ENCODE data around the gene SLC9A3.

Gene SLC9A3

DNA sequence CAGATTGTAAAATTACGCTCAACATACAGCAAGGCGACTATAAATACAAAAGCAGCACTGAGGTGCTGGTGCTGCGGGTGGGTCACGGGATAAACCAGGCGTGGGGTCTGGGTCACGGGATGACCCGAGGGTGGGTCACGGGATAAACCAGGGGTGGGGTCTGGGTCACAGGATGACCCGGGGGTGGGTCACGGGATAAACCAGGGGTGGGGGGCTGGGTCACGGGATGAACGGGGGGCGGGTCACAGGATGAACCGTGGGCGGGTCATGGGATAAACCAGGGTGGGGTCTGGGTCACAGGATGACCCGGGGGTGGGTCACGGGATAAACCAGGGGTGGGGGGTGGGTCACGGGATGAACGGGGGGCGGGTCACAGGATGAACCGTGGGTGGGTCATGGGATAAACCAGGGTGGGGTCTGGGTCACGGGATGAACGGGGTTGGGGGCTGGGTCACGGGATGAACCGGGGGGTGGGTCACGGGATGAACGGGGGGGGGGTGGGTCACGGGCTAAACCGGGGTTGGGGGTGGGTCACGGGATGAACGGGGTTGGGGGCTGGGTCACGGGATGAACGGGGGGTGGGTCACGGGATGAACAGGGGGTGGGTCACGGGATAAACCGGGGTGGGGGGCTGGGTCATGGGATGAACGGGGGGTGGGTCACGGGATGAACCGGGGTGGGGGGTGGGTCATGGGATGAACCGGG is 30.2 kb upstream of the SLC9A3 start:
- DNase-seq (ENCODE audit: low read depth in 2 of 2): no peak

DNA sequence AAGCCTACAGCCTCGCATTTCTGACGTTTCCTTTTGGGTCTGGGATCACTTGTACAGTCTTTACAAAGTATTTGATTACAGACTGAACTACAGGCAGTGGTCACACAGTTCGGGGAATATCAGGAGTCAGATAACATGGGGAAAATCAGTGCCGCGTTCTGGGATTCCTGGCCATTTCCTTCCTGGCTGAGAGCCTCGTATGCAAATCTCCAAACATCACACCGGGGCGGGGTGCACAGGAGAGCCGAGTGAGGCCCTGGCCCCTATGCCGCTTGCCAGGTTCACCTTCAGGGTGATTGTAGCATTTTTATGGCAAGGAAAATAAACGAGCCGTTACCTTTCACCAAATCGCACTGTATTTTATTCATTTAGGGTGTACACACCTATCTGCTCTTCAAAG is 29.6 kb upstream of the SLC9A3 start:
- no peak for DNase-seq (ENCODE audit: low read depth in 2 of 2)

DNA sequence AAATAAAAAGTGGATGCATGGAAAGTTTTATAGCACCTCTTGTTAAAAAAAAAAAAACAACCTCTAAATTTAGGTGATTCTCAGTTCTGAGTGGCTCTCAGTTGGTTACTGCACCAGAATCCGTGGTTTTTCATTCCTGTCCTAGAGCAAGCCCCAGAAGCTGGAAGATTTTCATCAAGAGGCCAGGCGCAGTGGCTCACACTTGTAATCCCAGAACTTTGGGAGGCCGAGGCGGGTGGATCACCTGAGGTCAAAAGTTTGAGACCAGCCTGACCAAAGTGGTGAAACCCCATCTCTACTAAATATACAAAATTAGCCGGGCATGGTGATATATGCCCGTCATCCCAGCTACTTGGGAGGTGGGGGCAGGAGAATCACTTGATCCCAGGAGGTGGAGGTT is 27.2 kb upstream of the SLC9A3 start:
- no peak for DNase-seq (ENCODE audit: low read depth in 2 of 2)

DNA sequence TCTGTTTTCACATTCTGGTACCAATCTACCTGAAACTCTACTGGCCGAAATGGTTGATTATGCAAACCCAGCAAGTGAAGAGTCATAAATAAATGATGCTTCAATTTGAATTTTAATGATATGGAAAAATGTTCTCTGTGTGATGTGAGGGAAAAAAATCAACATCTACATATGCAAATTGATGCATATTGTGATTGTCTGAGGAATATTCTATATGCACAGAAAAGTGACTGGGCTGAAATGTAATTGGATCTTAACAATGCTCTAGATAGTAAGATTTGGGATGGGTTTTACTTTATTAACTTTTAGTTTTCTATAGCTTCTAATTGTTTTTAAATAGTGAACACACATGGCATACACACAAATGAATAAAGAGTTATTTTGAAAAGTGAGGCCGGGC is 25.0 kb upstream of the SLC9A3 start:
- no peak for DNase-seq (ENCODE audit: low read depth in 2 of 2)

DNA sequence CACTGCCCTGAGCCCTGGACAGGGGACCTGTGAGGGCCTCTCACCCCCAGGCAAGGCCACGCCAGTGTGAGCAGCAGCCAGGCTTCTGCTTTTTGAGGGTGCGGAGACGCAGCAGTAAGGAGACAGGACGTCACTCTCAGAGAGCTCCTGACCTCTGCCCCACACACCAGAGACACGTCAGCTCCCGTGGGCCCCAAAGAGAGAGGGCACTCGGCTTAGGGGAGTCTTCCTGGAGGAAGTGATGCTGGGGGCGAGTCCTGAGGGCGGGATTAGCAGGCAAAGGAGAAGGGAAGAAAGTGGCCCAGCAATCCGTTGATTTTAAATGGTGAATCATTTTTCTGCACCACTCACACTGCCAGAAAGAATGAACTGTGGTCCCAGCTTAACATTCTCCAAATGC is 24.0 kb upstream of the SLC9A3 start:
- no peak for DNase-seq (ENCODE audit: low read depth in 2 of 2)

DNA sequence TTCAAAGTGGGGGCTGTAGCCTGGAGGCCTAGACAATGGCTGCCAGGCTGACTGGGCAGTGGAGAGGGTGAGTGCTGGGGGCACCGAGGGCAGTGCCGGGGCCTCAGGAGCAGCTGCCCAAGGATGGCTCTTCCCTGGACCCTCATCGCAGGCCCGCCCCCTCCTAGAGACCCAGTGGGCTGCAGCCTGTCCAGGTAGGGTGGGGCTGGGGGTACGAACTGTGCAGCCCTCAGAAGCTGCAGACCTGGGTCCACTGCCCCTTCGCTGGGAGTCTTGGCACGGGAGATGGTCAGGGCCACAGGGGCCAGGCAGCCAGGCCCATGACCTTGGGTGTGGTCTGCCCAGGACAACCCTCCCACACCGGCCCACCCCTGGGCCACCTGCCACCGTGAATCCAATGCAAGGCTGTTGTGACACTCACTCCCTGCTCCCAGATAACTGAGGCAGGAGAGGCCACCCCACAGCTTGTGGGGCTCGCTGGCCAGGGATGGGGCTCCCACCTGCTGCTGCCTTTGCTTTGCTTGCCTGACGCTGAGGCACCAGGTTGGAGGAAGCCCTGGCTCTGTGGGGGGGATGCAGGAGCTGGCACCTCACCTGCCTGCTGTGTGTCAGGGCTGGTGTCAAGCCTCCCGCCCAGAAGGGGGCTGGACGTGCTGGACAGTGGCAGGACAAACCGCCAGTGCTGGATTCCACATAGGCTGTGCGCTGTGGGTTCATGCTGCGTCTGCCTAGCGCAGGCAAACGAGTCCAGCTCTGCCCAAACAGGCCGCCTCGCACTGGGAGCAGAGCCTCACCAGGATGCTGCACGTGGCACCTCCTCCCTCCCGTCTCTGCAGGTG is 23.1 kb upstream of the SLC9A3 start:
- no peak for DNase-seq (ENCODE audit: low read depth in 2 of 2)

DNA sequence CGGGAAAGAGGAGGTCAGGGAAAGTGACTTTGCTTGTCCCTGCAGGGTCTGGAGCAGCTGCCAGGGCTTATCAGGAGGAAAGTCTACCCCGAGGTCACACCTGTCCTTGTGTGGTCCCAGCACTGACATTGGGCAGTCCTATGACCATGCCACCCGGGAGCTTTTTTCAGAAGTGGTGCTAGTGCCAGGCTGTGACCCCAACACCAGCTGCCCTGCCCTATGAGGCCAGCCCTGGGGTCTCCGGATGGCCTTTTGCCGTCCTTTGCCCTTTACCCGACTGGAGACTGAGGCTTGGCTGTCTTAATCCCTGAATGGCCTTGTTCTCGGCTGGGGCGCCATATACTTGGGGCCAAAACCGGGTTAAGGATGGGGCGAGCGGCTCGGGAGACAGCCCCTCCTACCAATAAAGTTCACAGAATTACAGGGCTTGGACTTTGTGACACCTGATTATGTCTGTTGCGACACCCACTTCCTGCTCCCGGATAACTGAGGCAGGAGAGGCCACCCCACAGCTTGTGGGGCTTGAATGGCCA is 22.2 kb upstream of the SLC9A3 start:
- DNase-seq (ENCODE audit: low read depth in 2 of 2): no peak

DNA sequence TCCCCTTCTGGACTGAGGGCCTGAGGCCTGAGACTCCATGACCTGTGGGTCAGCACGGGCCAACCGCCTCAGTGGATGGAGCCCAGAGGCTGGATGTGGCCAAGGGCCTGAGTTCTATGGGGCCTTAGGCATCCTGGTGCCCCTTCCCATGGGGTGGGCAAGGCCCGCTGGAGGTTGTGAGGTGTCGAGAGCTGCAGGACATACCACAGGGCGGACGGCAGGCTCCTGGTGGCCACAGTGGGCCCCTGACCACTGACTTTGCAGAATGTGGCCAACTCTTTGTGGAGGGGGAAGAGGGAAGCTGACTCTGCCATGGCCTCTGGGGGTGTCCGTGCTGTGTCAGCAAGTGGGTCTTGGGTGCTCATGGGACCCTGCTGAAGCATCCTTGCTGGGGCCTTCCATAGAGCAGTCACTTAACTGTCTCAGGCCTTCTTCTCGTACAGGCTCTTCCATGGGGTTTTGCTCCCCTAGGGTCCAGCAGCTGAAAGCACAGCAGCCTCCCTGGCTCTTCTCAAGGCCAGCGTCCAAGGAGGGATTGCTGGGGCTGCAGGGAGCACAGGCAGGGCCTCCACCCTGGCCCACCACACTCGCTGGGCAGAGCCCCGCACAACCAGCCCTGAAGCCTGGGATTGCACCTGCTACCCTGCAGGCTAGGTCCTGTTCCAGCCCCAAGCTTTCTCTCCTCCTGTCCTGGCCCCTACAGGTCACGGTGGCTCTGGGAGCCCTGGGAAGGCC is 21.6 kb upstream of the SLC9A3 start:
- DNase-seq (ENCODE audit: low read depth in 2 of 2): no peak

DNA sequence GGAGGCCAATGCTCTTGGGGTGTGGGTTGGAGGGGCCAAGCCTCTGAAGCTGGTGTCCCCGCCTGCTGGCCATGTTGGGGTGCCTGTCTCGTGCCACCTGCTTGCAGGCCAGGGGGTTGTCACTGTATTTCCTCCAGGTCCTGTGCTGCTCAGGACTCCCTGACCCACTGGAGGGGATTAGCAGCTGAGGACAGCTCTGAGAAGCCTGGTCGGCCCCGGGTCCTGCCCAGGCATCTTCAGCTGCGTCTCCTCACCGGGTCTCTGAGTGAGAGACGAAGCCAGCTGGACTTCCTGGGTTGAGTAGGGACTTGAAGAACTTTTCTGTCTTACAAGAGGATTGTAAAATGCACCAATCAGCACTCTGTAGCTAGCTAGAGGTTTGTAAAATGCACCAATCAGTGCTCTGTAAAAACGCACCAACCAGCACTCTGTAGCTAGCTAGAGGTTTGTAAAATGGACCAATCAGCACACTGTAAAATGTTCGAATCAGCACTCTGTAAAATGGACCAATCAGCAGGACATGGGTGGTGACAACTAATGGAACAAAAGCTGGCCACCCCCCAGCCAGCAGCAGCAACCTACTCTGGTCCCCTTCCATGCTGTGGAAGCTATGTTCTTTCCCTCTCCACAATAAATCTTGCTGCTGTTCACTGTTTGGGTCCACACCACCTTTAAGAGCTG is 20.6 kb upstream of the SLC9A3 start:
- no peak for DNase-seq (ENCODE audit: low read depth in 2 of 2)

DNA sequence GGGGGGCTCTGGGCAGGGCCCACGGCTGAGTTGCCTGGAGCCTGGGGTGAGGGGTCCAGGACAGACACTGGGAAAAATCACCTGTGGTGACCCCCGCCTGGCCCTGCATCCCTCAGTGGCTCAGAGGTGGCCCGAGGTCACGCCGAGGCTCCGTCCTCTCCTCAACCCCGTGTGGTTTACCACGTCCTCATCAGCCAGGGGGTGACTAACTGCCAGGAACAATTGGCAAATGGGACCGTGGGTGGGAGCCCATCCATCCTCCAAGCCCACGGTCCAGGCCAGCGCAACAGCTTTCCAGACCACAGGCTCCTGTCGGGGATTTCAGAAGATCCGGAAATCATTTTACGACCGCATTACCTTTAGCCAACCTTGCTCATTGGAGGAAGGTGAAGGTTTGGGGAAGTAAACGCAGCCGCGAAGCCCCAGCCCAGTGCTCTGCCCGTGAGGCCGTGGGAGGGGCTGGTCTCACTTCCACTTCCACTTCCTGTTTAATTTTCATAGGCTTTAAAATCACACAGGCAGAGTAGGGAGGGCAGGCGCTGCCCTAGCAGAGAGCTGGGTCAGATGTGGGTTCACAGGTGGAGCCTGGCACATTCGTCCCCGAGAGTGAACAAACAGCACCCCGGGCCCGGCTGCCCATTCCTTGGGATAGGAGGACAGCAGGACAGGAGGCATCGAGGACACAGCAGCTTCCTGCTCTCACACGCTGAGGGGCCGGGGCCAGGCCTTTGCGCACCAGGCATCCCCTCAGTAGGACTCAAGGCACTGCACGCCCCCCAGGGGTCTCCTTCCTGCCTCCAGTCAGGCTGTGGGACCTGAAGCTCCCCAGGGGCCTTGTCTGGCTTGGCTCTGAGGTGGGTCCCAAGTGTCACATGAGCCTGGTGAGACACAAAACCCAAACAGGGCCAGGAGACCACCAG is 19.8 kb upstream of the SLC9A3 start:
- DNase-seq (ENCODE audit: low read depth in 2 of 2): no peak

DNA sequence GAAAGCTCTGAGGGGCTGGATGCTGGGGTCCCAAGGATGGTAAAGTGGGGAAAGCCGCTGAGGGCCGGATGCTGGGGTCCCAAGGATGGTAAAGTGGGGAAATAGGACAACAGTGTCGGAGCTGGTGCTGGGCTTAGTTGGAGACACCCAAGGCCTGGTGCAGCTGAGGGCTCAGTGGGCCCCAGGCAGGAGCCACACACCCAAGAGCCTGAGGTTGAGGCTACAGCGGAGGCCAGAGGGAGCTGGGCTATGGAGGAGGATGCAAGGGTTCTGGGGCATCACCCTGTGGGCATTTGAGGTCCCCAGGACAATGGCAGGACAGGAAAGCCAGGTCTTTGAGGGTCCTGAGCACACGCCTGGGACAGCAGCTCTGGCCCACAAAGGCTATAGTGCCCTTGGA is 19.1 kb upstream of the SLC9A3 start:
- DNase-seq (ENCODE audit: low read depth in 2 of 2): no peak

DNA sequence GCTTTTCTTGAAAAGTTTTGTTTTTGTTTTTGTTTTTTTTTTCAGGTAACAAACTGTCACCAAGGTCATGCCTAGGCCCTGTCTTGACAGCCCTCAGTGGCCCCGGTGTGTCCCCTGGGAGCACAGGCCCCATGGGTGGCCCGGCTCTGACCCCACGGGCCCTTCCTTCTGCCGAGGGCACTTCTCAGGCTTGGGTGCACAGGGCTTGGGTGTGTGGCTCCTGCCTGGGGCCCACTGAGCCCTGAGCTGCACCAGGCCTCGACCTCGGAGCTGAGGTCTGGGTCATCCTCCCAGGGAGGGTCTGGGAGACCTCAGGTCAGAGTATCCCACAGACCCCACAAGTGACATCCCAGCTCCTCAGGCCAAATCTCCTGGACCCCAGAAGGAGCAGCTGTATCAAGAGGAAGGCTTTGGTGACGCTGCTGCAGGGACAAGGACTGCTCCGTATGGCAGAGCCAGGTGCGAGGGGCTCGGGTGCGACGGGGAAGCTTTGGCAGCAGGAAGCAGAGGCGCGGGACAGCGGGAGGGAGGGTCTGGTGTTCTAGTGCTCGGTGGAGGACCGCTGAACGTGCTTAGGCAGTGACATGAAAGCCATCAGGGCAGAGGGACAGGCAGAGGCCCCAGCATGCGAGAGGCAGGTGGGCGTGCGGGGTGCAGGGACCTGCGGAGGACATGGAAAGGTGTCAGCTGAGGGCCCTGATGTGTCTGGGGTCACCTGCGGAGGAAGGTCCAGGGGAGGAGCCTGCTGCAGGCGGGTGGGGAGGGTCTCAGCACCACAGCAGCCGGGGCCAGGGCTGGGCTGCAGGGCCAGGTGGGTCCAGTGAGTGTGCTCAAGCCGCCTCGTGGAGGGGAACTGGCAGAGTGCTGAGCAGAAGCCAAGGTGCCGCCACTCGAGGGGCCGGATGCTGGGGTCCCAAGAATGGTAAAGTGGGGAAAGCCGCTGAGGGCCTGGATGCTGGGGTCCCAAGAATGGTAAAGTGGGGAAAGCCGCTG is 18.4 kb upstream of the SLC9A3 start:
- DNase-seq (ENCODE audit: low read depth in 2 of 2): no peak

DNA sequence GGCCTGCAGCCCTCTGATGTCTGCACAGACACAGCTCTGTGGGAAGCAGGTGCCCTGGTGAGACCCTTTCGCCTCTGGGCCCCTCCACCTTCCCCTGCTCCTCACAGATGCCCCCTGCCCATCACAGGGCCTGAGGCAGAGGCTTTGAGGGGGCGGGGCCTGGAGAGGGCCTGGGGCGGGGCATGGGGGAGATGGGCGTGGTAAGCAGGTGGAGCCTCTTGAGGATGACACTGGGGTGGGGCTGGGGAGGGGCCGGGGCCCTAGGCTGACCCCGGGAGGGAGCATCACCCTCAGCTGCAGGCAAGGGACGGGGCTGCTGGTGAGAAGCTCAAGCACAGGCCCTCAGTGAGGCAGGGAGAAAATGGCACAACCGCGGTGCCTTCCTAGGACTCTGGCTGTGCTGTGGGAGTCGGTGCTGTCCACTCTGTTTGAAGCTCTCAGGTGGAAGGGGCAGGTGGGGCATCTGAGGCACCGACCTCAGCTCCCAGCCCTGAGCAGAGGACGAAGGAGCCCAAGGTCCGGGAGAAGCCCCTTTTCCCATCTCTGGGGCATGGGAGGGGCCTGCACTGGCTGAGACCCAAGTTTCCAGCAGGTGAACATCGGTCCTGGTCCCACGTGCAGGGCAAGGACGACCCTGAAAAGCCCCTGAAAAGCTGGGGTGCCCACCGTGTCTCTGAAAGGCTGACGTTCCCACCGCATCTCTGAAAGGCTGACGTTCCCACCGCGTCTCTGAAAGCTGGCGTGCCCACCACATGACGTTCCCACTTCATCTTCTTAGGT is 17.5 kb upstream of the SLC9A3 start:
- DNase-seq (ENCODE audit: low read depth in 2 of 2): no peak

DNA sequence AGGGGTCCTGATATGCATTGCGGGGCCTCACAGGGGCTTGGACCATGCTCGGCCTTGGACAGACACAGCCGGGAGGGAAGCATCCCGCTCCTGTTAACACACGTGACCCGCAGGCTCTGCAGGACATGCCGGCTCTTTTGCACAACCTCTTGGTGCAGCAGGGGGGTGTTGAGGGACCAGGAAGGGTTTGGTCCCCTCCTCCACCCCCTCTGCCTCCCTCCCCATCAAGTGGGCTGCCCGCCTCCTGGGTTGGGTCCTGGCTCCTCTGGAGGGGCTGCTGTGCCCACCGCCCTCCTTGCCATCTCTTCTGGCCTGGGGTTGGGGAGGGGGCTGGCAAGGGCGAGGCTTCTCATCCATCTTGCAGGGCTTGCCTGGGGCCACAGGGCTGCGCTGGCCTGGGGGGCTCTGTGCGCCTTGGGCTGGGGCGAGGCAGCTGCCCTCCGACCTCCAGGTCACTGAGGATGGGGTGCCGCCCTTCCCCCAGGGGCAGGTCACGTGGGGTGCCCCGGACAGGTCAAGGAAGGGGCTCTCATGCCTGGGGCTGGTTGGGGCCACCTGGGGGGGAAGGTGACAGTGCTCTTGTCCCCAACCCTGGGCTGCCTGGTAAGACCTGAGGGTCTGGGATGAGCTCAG is 16.8 kb upstream of the SLC9A3 start:
- no peak for DNase-seq (ENCODE audit: low read depth in 2 of 2)

DNA sequence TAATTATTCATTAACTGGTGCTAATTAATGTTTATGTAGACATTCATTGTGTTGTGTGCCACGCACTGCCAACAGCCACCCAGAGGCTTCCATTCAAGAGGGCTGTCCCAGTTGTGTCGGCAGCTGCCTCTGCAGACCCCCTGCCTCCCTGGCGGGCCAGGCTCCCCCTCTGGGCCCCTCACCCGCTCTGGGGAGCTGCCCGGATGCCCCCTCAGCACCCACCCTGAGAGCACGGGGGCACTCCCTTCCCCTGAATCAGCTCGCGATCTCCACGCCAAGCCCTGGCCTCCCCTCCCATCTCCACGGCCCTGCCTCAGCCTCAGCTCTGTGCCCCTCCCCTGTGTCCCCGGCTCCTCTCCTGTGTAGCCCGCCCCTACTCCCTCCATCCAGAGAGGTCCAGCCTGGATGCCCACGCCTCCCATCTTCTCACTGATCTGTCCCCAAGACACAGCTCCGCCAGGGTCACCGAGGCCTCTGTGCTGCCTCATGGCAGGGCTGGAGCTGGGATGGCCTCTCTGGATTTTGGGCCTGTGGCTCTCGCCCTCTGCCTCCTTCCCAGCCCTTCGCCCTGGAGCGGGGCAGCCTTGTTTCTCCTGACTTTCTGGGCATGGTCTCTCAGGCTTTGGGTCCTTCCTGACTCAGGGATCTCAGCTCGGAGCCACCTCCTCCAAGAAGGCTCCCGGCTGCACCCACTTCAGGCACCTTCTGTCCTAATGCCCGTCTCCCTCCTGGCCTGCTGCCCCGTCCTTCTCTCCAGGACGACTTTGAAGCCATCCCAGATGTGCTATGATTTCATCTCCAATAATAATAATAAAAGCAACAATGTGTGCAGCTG is 16.0 kb upstream of the SLC9A3 start:
- DNase-seq (ENCODE audit: low read depth in 2 of 2): no peak

DNA sequence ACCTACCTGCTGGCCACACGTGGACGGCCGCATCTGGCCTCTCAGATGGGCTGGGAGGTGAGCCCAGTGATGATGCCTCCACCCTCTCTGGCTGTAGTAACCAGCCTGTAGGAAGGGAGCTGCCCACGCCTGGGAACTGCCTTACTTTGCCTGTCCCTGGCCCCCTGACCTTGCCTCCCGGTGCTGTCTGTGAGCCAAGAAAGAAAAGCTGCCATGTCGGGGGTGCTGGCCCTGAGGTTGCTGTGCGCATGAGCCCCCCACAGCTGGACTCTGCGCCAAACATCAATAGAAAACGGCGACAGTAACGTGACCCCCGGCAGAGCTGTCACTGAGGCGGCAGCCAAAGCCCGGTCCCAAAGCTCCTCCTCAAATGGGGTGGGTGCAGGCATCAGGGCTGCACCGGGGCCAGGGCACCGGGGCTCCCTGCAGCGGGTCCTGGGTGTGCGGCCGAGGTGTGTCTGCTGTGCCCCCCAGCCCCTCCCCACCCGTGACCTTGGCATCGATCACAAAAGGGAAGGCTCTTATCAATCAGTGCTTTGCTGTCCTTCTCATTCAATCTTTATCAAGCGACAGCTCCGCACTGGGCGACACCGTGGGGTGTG is 15.3 kb upstream of the SLC9A3 start:
- no peak for DNase-seq (ENCODE audit: low read depth in 2 of 2)
